ENCODE data around the gene FAM149A.

Gene FAM149A

GRCh38 chr4:186116697-186117096, 12.2 kb downstream of the FAM149A start (continued):
- TF ChIP-seq GLIS1 (tag by site-specific recombination; IDR thresholded peaks at IDR 0.05) = no peak
- TF ChIP-seq ZNF335 (tag by site-specific recombination; conservative IDR thresholded peaks at IDR 0.05) = no peak
- no peak for TF ChIP-seq WT1 (tag by site-specific recombination; IDR thresholded peaks at IDR 0.05)
- TF ChIP-seq ZBTB11 (tag by site-specific recombination; conservative IDR thresholded peaks at IDR 0.05; ENCODE audit: low read depth) = no peak
- no peak for TF ChIP-seq ZNF433 (tag by site-specific recombination; IDR thresholded peaks at IDR 0.05; ENCODE audit: low read depth)
- no peak for TF ChIP-seq ZNF23 (tag by site-specific recombination; IDR thresholded peaks at IDR 0.05; ENCODE audit: borderline replicate concordance)
- TF ChIP-seq ZNF610 (tag by site-specific recombination; IDR thresholded peaks at IDR 0.05; ENCODE audit: borderline replicate concordance) = no peak

GRCh38 chr4:186118582-186118981, 14.1 kb downstream of the FAM149A start:
- ChIA-PET POLR2A (no interaction called here), CTCF (interaction anchor here (1.0 kb wide), 1 partner anchor 13 kb away, joined by 4 read pairs; no protein-coding TSS in a partner anchor)
- TF ChIP-seq ZNF529 (tag by site-specific recombination; IDR thresholded peaks at IDR 0.05; ENCODE audit: insufficient replicate concordance) (no peak), ZNF221 (tag by site-specific recombination; IDR thresholded peaks at IDR 0.05; ENCODE audit: borderline replicate concordance) (no peak), ZNF514 (tag by site-specific recombination; IDR thresholded peaks at IDR 0.05) (no peak), ZNF692 (tag by site-specific recombination; IDR thresholded peaks at IDR 0.05) (no peak), ZNF248 (tag by site-specific recombination; IDR thresholded peaks at IDR 0.05) (no peak)
- H3K4me1 ChIP-seq (ENCODE audit: control insufficient read depth, insufficient read depth, low read length) = no peaks in the 10 kb centered on the region
- H3K4me3 ChIP-seq (ENCODE audit: low read depth, low read length) = no peak overlapping the region
- H3K36me3 ChIP-seq (ENCODE audit: control insufficient read depth in 2 of 2, insufficient read depth in 1 of 2, low read length in 2 of 2) = no peaks in the 10 kb centered on the region
- H3K9me3 ChIP-seq (ENCODE audit: control insufficient read depth, insufficient read depth, low read depth, low read length) = no peaks in the 10 kb centered on the region
- H3K27ac ChIP-seq (ENCODE audit: extremely low read depth, low read depth, low read length) = no peak overlapping the region

GRCh38 chr4:186121057-186121456, 16.6 kb downstream of the FAM149A start:
- ChIA-PET CTCF (no interaction called here), POLR2A (no interaction called here)
- no peak for TF ChIP-seq ZNF585B (tag by site-specific recombination; IDR thresholded peaks at IDR 0.05)
- TF ChIP-seq ZNF394 (tag by site-specific recombination; IDR thresholded peaks at IDR 0.05; ENCODE audit: borderline replicate concordance) = no peak
- TF ChIP-seq EGR2 (tag by site-specific recombination; IDR thresholded peaks at IDR 0.05; ENCODE audit: low read depth) = no peak
- TF ChIP-seq ZNF24 (tag by site-specific recombination; IDR thresholded peaks at IDR 0.05) = no peak
- TF ChIP-seq ZNF157 (tag by site-specific recombination; IDR thresholded peaks at IDR 0.05) = no peak
- no peak for TF ChIP-seq HOXC10 (CRISPR knock-in tag; IDR thresholded peaks at IDR 0.05)
- no peak for TF ChIP-seq PRDM2 (tag by site-specific recombination; IDR thresholded peaks at IDR 0.05; ENCODE audit: borderline replicate concordance)
- TF ChIP-seq ZNF530 (tag by site-specific recombination; IDR thresholded peaks at IDR 0.05; ENCODE audit: low read depth) = no peak
- TF ChIP-seq SP7 (tag by site-specific recombination; IDR thresholded peaks at IDR 0.05) = no peak
- no peak for TF ChIP-seq ZXDB (tag by site-specific recombination; IDR thresholded peaks at IDR 0.05)
- no peaks in the 10 kb centered on the region for H3K9me3 ChIP-seq (ENCODE audit: control insufficient read depth, insufficient read depth, low read depth, low read length)
- no peak overlapping the region for H3K27ac ChIP-seq (ENCODE audit: extremely low read depth, low read depth, low read length)
- no peak overlapping the region for H3K4me3 ChIP-seq (ENCODE audit: low read depth, low read length)
- H3K36me3 ChIP-seq (ENCODE audit: control insufficient read depth in 2 of 2, insufficient read depth in 1 of 2, low read length in 2 of 2) = no peaks in the 10 kb centered on the region
- no peaks in the 10 kb centered on the region for H3K4me1 ChIP-seq (ENCODE audit: control insufficient read depth, insufficient read depth, low read length)

All from HEK293 (cell line).